PC-3 (cell line): ENCODE data around the gene GORASP1. TPM values are rescaled to one million over a fixed set of nuclear protein-coding genes. Genes with fewer than 3 reads are reported as not detected.

ENCODE experiments used
- ATAC-seq: fragments of 200-7000 bp; cut with Tn5 transposase; 2 replicates; pipeline ENCODE4 v1.9.1; 2020; ENCODE audit warnings: mild to moderate bottlenecking, moderate library complexity
- BruUV-seq: library from RNA; stranded (reverse); fragments of 400-500 nt; replicated peaks from 2 replicates; lab custom pipeline; 2021; lab: Mats Ljungman, UMichigan
- CTCF ChIA-PET: fragments of 300-600 bp; sonication (Branson Sonifier 250); formaldehyde crosslinking; loops from one replicate; lab custom pipeline; 2022; ENCODE audit warnings: antibody characterized with exemption; lab: Charles Lee
- POLR2A ChIA-PET: fragments of 300-600 bp; sonication (Branson Sonifier 250); formaldehyde crosslinking; loops from one replicate; lab custom pipeline; 2022; ENCODE audit warnings: antibody characterized with exemption; ENCODE audit not compliant: unreplicated experiment; lab: Charles Lee
- DNase-seq: peaks from one replicate; pipeline ENCODE4 v3.0.0-alpha.2; 2015
- H2AFZ ChIP-seq: fragments of 300-600 bp; sonication (generic); 2 replicates; pipeline ENCODE4 v1.6.0; 2016; ENCODE audit warnings: antibody characterized with exemption, low read length
- H3F3A ChIP-seq: fragments of 300-600 bp; sonication (generic); one replicate; pipeline ENCODE4 v1.6.0; 2017; ENCODE audit warnings: antibody characterized with exemption, low read length, control low read depth, mild to moderate bottlenecking; ENCODE audit not compliant: unreplicated experiment
- H3K27ac ChIP-seq: fragments of 300-600 bp; sonication (generic); 2 replicates; pipeline ENCODE4 v1.5.1; 2016; ENCODE audit warnings: mild to moderate bottlenecking, low read length
- H3K27me3 ChIP-seq: fragments of 300-600 bp; sonication (generic); 2 replicates; pipeline ENCODE4 v1.6.1; 2016; ENCODE audit warnings: low read length, mixed read lengths
- H3K36me3 ChIP-seq: fragments of 300-600 bp; sonication (generic); 2 replicates; pipeline ENCODE4 v1.6.1; 2016; ENCODE audit warnings: low read depth, mixed run types, low read length, mixed read lengths
- H3K4me1 ChIP-seq: fragments of 300-600 bp; sonication (generic); 2 replicates; pipeline ENCODE4 v1.5.1; 2016; ENCODE audit warnings: low read length; ENCODE audit not compliant: insufficient read depth
- H3K4me2 ChIP-seq: fragments of 300-600 bp; sonication (generic); 2 replicates; pipeline ENCODE4 v1.6.0; 2016; ENCODE audit warnings: low read length
- H3K4me3 ChIP-seq: fragments of 300-600 bp; sonication (generic); 2 replicates; pipeline ENCODE4 v1.5.1; 2016; ENCODE audit warnings: mild to moderate bottlenecking, low read length, mixed read lengths
- H3K79me2 ChIP-seq: fragments of 300-600 bp; sonication (generic); 2 replicates; pipeline ENCODE4 v1.6.1; 2017; ENCODE audit warnings: low read length, mixed read lengths
- H3K9ac ChIP-seq: fragments of 300-600 bp; sonication (generic); 2 replicates; pipeline ENCODE4 v1.6.0; 2016; ENCODE audit warnings: mild to moderate bottlenecking, low read length
- H3K9me2 ChIP-seq: fragments of 300-600 bp; sonication (generic); replicated peaks from 2 replicates; pipeline ENCODE4 v1.6.1; 2016; ENCODE audit warnings: mixed run types, low read length, mixed read lengths
- H3K9me3 ChIP-seq: fragments of 300-600 bp; sonication (generic); 2 replicates; pipeline ENCODE4 v1.6.1; 2016; ENCODE audit warnings: low read length, mixed read lengths
- H4K20me1 ChIP-seq: fragments of 300-600 bp; sonication (generic); 2 replicates; pipeline ENCODE4 v1.6.1; 2016; ENCODE audit warnings: low read length, mixed read lengths
- CTCF ChIP-seq: fragments of 300-600 bp; sonication (generic); conservative IDR thresholded peaks from 2 replicates; pipeline ENCODE4 v1.5.1; 2017; ENCODE audit warnings: antibody characterized with exemption, low read depth, mild to moderate bottlenecking, low read length
- EZH2 ChIP-seq: fragments of 300-600 bp; sonication (generic); IDR thresholded peaks from one replicate; pipeline ENCODE4 v1.6.1; 2017; ENCODE audit warnings: antibody characterized with exemption, mild to moderate bottlenecking, low read length; ENCODE audit not compliant: unreplicated experiment
- EZH2phosphoT487 ChIP-seq: fragments of 300-600 bp; sonication (generic); IDR thresholded peaks from 2 replicates; pipeline ENCODE4 v1.6.1; 2018; ENCODE audit warnings: mild to moderate bottlenecking, antibody characterized with exemption, low read length, borderline replicate concordance
- intact Hi-C: fragments of 100-400 bp; cut with micrococcal nuclease; formaldehyde crosslinking; loops from 2 replicates; pipeline ENCODE4 v1.9.0; 2023
- total RNA-seq: library from RNA; depleted of rRNA; stranded (reverse); fragments of >200 nt; gene quantifications from 2 replicates; pipeline ENCODE4 v1.2.3, GENCODE V29; 2014

Gene GORASP1
- total RNA-seq, 1 experiment from 2014 or later = 47.4 TPM

- Histone ChIP-seq H3K4me1 (peaks cover 30% of the 10 kb centered on the region), H3K4me3 (no peak overlapping the region), H3K79me2 (no peaks in the 10 kb centered on the region), H3K36me3 (no peaks in the 10 kb centered on the region), H3K9ac (no peak overlapping the region), H3K27me3 (no peaks in the 10 kb centered on the region), H3K9me2 (no peaks in the 10 kb centered on the region), H4K20me1 (no peaks in the 10 kb centered on the region), H3K27ac (no peak overlapping the region), H3F3A (no peaks in the 10 kb centered on the region), H2AFZ (no peak overlapping the region), H3K4me2 (no peak overlapping the region), H3K9me3 (no peaks in the 10 kb centered on the region)
- ATAC-seq (no peak), DNase-seq (no peak)
- intact Hi-C loops = loop anchor here (10.0 kb wide), 1 partner anchor 262 kb away; the partner anchor contains the start of gene SLC25A38
- TF ChIP-seq CTCF = no peak
- no peak for TF ChIP-seq EZH2phosphoT487
- TF ChIP-seq EZH2 = no peak
- BruUV-seq = no TSS peak
- CTCF ChIA-PET = no interaction called here
- POLR2A ChIA-PET = no interaction called here
Measured at GRCh38 chr3:39122813-39123212, 15.4 kb upstream of the GORASP1 start.

- H3K4me2 ChIP-seq = no peak overlapping the region
- peaks cover 20% of the 10 kb centered on the region for H3K4me1 ChIP-seq
- ChIA-PET POLR2A (no interaction called here), CTCF (no interaction called here)
- H3K9me3 ChIP-seq = no peaks in the 10 kb centered on the region
- ATAC-seq (no peak), DNase-seq (no peak)
- BruUV-seq = no TSS peak
- intact Hi-C loops = loop anchor here (10.0 kb wide), 1 partner anchor 263 kb away; the partner anchor contains the start of gene SLC25A38
- TF ChIP-seq EZH2phosphoT487 = no peak
- TF ChIP-seq EZH2 = no peak
- no peak for TF ChIP-seq CTCF
- H3K4me3 ChIP-seq = no peak overlapping the region
- H3K27ac ChIP-seq = no peak overlapping the region
- H3K9me2 ChIP-seq = no peaks in the 10 kb centered on the region
- no peak overlapping the region for H3K9ac ChIP-seq
- no peaks in the 10 kb centered on the region for H3F3A ChIP-seq
- H3K27me3 ChIP-seq = no peaks in the 10 kb centered on the region
- no peaks in the 10 kb centered on the region for H3K79me2 ChIP-seq
- no peaks in the 10 kb centered on the region for H3K36me3 ChIP-seq
- H2AFZ ChIP-seq = no peak overlapping the region
- no peaks in the 10 kb centered on the region for H4K20me1 ChIP-seq
Measured at GRCh38 chr3:39121621-39122020, 14.2 kb upstream of the GORASP1 start.

GRCh38 chr3:39118931-39119660 lies 11.7 kb upstream of the GORASP1 start:
- DNase-seq = no peak
- no TSS peak for BruUV-seq

More at GRCh38 chr3:39118931-39119660, 11.7 kb upstream of the GORASP1 start:
- no peak overlapping the region for H3K4me2 ChIP-seq
- ChIA-PET POLR2A (no interaction called here), CTCF (no interaction called here)
- no peaks in the 10 kb centered on the region for H3K79me2 ChIP-seq
- H3K9me3 ChIP-seq = no peaks in the 10 kb centered on the region
- no peaks in the 10 kb centered on the region for H3K27me3 ChIP-seq
- no peaks in the 10 kb centered on the region for H4K20me1 ChIP-seq
- no peak for TF ChIP-seq EZH2
- no peak for TF ChIP-seq CTCF
- TF ChIP-seq EZH2phosphoT487 = no peak
- no peak for ATAC-seq
- H3K4me1 ChIP-seq = no peaks in the 10 kb centered on the region
- H3K4me3 ChIP-seq = no peak overlapping the region
- no peak overlapping the region for H3K27ac ChIP-seq
- H3F3A ChIP-seq = no peaks in the 10 kb centered on the region
- H3K9ac ChIP-seq = no peak overlapping the region
- H3K9me2 ChIP-seq = no peaks in the 10 kb centered on the region
- H3K36me3 ChIP-seq = no peaks in the 10 kb centered on the region
- H2AFZ ChIP-seq = no peak overlapping the region
- intact Hi-C loops = no loop called here
